ENCODE results near the gene ITPR1. TPM values are rescaled to one million over a fixed set of nuclear protein-coding genes. Genes with fewer than 3 reads are reported as not detected.
A peak's percentile ranks its signal among the peaks of the same experiment; 100 is the strongest.

Gene ITPR1
- total RNA-seq, 2 donors from 2014 or later, result 5.9 TPM

DNA sequence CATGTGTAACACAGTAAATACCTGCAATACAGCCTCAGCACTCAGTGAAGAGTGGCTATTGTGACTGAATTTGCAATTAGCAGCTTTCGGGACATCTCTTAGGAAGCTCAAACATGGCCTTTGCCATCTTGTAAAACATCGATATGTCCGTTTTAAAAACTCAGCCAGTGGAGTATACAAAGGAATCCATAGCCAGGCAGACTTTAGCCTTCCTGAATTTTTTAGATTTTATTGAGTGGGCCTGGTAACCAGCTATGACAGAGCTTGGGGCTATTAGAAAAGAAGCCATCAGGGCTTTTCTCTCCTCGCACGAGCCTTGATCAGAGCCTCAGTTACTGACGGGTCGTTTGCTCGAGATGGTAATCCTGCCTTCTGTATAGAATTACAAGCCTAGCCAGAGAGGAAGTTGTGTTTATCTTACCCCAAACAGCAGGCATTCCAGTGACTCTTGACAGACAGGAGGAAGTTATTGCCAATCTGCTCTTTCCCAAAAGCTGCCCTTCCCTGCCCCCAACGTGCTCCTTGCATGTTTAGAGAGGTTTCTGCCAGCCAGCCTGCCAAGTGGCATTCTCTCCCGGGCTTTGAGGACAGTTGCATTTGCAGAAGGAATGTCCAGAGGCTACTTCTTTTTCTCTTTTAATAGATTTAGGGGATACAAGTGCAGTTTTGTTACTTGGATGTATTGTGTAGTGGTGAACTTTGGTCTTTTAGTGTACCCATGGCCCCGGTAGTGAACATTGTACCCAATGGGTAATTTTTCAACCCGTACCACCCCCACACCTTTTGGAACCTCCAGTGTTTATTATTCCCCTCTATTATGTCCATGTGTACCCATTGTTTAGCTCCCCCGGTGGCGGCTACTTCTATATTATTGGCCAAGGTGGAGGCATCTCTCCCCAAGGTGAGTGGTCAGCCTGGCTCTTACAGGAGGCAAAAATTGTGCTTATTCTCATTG lies 40.6 kb downstream of the ITPR1 start:
- peak; percentile 67 for DNase-seq
- H3K4me1 Mint-ChIP-seq, result peaks cover 30% of the 10 kb centered on the region
- H3K4me3 Mint-ChIP-seq, result no peak overlapping the region
- peaks cover 10% of the 10 kb centered on the region for H3K4me1 ChIP-seq (ENCODE audit: control insufficient read depth, insufficient read depth, low read length)
- H3K36me3 ChIP-seq (ENCODE audit: control insufficient read depth, insufficient read depth, low read length), result no peaks in the 10 kb centered on the region
- no peak overlapping the region for H3K9ac ChIP-seq (ENCODE audit: extremely low read depth, low read length, poor library complexity, severe bottlenecking)
- WGBS, 2 experiments (ENCODE audit: insufficient coverage in 1 of 2, insufficient read length in 1 of 2), result 57 to 65% methylated on average over 9 to 14 of the region's 14 CpGs
- peaks cover 11% of the 10 kb centered on the region for H3K9me3 ChIP-seq (ENCODE audit: control insufficient read depth, low read length)
- no peaks in the 10 kb centered on the region for H3K27me3 ChIP-seq (ENCODE audit: control insufficient read depth, insufficient read depth, low read length, poor library complexity, severe bottlenecking)
- H3K27me3 Mint-ChIP-seq (ENCODE audit: insufficient read depth), result no peaks in the 10 kb centered on the region
- no peaks in the 10 kb centered on the region for H3K36me3 Mint-ChIP-seq (ENCODE audit: low read depth)
- no peak overlapping the region for H3K27ac Mint-ChIP-seq
- TF ChIP-seq, protein P1, sequence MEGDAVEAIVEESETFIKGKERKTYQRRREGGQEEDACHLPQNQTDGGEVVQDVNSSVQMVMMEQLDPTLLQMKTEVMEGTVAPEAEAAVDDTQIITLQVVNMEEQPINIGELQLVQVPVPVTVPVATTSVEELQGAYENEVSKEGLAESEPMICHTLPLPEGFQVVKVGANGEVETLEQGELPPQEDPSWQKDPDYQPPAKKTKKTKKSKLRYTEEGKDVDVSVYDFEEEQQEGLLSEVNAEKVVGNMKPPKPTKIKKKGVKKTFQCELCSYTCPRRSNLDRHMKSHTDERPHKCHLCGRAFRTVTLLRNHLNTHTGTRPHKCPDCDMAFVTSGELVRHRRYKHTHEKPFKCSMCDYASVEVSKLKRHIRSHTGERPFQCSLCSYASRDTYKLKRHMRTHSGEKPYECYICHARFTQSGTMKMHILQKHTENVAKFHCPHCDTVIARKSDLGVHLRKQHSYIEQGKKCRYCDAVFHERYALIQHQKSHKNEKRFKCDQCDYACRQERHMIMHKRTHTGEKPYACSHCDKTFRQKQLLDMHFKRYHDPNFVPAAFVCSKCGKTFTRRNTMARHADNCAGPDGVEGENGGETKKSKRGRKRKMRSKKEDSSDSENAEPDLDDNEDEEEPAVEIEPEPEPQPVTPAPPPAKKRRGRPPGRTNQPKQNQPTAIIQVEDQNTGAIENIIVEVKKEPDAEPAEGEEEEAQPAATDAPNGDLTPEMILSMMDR (conservative IDR thresholded peaks at IDR 0.05), result peak; percentile 41
- H3K4me3 ChIP-seq (ENCODE audit: low read length), result peak overlapping the region; percentile 53
- H3K9me3 Mint-ChIP-seq, result peaks cover 11% of the 10 kb centered on the region
- peak overlapping the region; percentile 20 for H3K27ac ChIP-seq (ENCODE audit: low read depth, low read length)

DNA sequence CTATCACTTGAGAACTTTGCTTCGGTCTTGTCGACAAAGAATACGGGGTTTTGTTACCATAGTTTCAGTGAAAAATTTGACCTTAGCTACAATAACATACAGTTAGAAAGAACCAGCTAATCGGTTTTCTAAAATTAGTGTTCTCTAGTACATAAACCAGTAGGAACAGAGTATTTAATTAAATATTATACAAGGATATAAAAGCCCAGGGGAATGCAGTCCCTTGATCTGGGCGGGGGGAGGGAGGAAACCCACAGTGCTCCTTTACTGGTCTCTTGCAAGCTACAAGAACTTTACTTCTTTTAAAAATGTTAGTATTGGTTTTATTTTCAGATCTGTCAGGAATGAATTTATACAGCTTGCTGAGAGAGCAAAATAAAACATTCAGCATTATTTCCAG lies 41.8 kb downstream of the ITPR1 start:
- Histone ChIP-seq H3K4me1 (ENCODE audit: control insufficient read depth, insufficient read depth, low read length) (peaks cover 10% of the 10 kb centered on the region), H3K27me3 (ENCODE audit: control insufficient read depth, insufficient read depth, low read length, poor library complexity, severe bottlenecking) (no peaks in the 10 kb centered on the region), H3K9me3 (ENCODE audit: control insufficient read depth, low read length) (peaks cover 16% of the 10 kb centered on the region), H3K4me3 (ENCODE audit: low read length) (no peak overlapping the region), H3K9ac (ENCODE audit: extremely low read depth, low read length, poor library complexity, severe bottlenecking) (no peak overlapping the region), H3K36me3 (ENCODE audit: control insufficient read depth, insufficient read depth, low read length) (no peaks in the 10 kb centered on the region), H3K27ac (ENCODE audit: low read depth, low read length) (no peak overlapping the region)
- TF ChIP-seq, protein P1 (conservative IDR thresholded peaks at IDR 0.05), result no peak
- Mint-ChIP-seq H3K4me1 (peaks cover 30% of the 10 kb centered on the region), H3K27me3 (ENCODE audit: insufficient read depth) (no peaks in the 10 kb centered on the region), H3K9me3 (peaks cover 17% of the 10 kb centered on the region), H3K4me3 (no peak overlapping the region), H3K36me3 (ENCODE audit: low read depth) (no peaks in the 10 kb centered on the region), H3K27ac (no peak overlapping the region)
- DNase-seq, result no peak
- 69 to 91% methylated on average over 2 to 5 of the region's 5 CpGs for WGBS, 2 experiments (ENCODE audit: insufficient coverage in 1 of 2, insufficient read length in 1 of 2)

DNA sequence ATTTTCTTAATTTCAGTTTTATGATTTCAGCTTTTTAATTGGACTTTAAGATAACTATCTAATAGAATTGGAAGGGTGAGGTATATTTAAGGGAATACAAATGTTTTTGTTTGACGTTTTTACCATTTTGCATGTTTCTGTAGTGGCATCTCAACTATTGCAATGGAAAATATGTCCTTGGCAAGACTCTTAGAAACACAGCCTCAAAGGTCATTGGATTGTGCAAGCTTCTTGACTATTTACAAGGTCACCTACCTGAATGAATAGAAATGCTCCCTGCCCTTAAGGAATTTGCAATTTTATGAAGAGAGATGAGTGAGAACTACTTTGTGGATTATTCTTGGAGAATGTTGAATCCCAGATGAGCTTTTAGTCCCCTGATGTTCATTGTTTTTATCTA lies 43.1 kb downstream of the ITPR1 start:
- Histone ChIP-seq H3K27me3 (ENCODE audit: control insufficient read depth, insufficient read depth, low read length, poor library complexity, severe bottlenecking) (no peaks in the 10 kb centered on the region), H3K36me3 (ENCODE audit: control insufficient read depth, insufficient read depth, low read length) (no peaks in the 10 kb centered on the region), H3K4me3 (ENCODE audit: low read length) (no peak overlapping the region), H3K4me1 (ENCODE audit: control insufficient read depth, insufficient read depth, low read length) (peaks cover 10% of the 10 kb centered on the region), H3K9ac (ENCODE audit: extremely low read depth, low read length, poor library complexity, severe bottlenecking) (no peak overlapping the region), H3K9me3 (ENCODE audit: control insufficient read depth, low read length) (peaks cover 21% of the 10 kb centered on the region), H3K27ac (ENCODE audit: low read depth, low read length) (no peak overlapping the region)
- Mint-ChIP-seq H3K27me3 (ENCODE audit: insufficient read depth) (no peaks in the 10 kb centered on the region), H3K9me3 (peaks cover 17% of the 10 kb centered on the region), H3K4me3 (no peak overlapping the region), H3K36me3 (ENCODE audit: low read depth) (no peaks in the 10 kb centered on the region), H3K4me1 (peaks cover 26% of the 10 kb centered on the region), H3K27ac (no peak overlapping the region)
- 75 to 100% methylated on average over 1 of the region's 1 CpG for WGBS, 2 experiments (ENCODE audit: insufficient coverage in 1 of 2, insufficient read length in 1 of 2)
- DNase-seq, result no peak
- TF ChIP-seq, protein P1 (conservative IDR thresholded peaks at IDR 0.05), result no peak
